Dermis blood vessel endothelial cell (primary cell): ENCODE results near the gene CWF19L1. TPM values are rescaled to one million over a fixed set of nuclear protein-coding genes. Genes with fewer than 3 reads are reported as not detected.
"Not testable (repeated sequence)": the region's sequence is repeated elsewhere in the genome, so short reads cannot be mapped to it uniquely, and the experiment has no call there.

ENCODE experiments used
- DNase-seq: peaks from one replicate; pipeline ENCODE4 v3.0.0; 2010
- total RNA-seq: library from RNA; depleted of rRNA; stranded (reverse); fragments of >200 nt; gene quantifications from 2 replicates; pipeline ENCODE4 v1.2.3, GENCODE V29; 2014

CWF19L1 gene
- 32.5 and 37.0 TPM in 2 replicates for total RNA-seq

- peak; percentile 93 for DNase-seq
Measured at GRCh38 chr10:100267239-100268104, at the start of gene CWF19L1. CWF19L1 (minus strand) TSS chr10:100267638; CDS start chr10:100267593, 45 bp downstream.

GRCh38 chr10:100315615-100316014 lies 48.2 kb upstream of the CWF19L1 start:
- DNase-seq = no peak

- DNase-seq = no peak
Measured at GRCh38 chr10:100311298-100311697, 43.9 kb upstream of the CWF19L1 start.

- no peak for DNase-seq
Measured at GRCh38 chr10:100307684-100308083, 40.2 kb upstream of the CWF19L1 start.

- no peak for DNase-seq
Measured at GRCh38 chr10:100306861-100307260, 39.4 kb upstream of the CWF19L1 start.

GRCh38 chr10:100304414-100304813 lies 37.0 kb upstream of the CWF19L1 start:
- DNase-seq = no peak

GRCh38 chr10:100303724-100304319 lies 36.4 kb upstream of the CWF19L1 start:
- peak; percentile 42 for DNase-seq

- not testable (repeated sequence) for DNase-seq
Measured at GRCh38 chr10:100301123-100301522, 33.7 kb upstream of the CWF19L1 start.

- no peak for DNase-seq
Measured at GRCh38 chr10:100297242-100297641, 29.8 kb upstream of the CWF19L1 start.

- DNase-seq = no peak
Measured at GRCh38 chr10:100293066-100293465, 25.6 kb upstream of the CWF19L1 start.

- not testable (repeated sequence) for DNase-seq
Measured at GRCh38 chr10:100292300-100292699, 24.9 kb upstream of the CWF19L1 start.

- DNase-seq = no peak
Measured at GRCh38 chr10:100291356-100291755, 23.9 kb upstream of the CWF19L1 start.

- no peak for DNase-seq
Measured at GRCh38 chr10:100289641-100290040, 22.2 kb upstream of the CWF19L1 start.

- no peak for DNase-seq
Measured at GRCh38 chr10:100288196-100288595, 20.8 kb upstream of the CWF19L1 start.

GRCh38 chr10:100287756-100288155 lies 20.3 kb upstream of the CWF19L1 start:
- no peak for DNase-seq

- peak; percentile 91 for DNase-seq
Measured at GRCh38 chr10:100286051-100287033, 18.9 kb upstream of the CWF19L1 start, which contains the start of gene BLOC1S2. BLOC1S2 (minus strand) TSS chr10:100286680; CDS start chr10:100286659, 21 bp downstream.

GRCh38 chr10:100285326-100285725 lies 17.9 kb upstream of the CWF19L1 start:
- peak; percentile 7 for DNase-seq

GRCh38 chr10:100282907-100283306 lies 15.5 kb upstream of the CWF19L1 start:
- no peak for DNase-seq

- not testable (repeated sequence) for DNase-seq
Measured at GRCh38 chr10:100276971-100277370, 9.5 kb upstream of the CWF19L1 start.

GRCh38 chr10:100265821-100266485 lies 1.5 kb downstream of the CWF19L1 start:
- no peak for DNase-seq

- DNase-seq = no peak
Measured at GRCh38 chr10:100254191-100254590, 13.2 kb downstream of the CWF19L1 start.

GRCh38 chr10:100253041-100253440 lies 14.4 kb downstream of the CWF19L1 start:
- no peak for DNase-seq
